IMR-90 (cell line): ENCODE results near the gene FUT9. TPM values are rescaled to one million over a fixed set of nuclear protein-coding genes. Genes with fewer than 3 reads are reported as not detected.

Experiments
- ATAC-seq: fragments of 200-7000 bp; cut with Tn5 transposase; 2 replicates; pipeline ENCODE4 v1.9.1; 2020; ENCODE audit warnings: low read depth, mild to moderate bottlenecking, moderate library complexity
- BruUV-seq: library from RNA; stranded (reverse); fragments of 400-500 nt; replicated peaks from 2 replicates; lab custom pipeline; 2021; lab: Mats Ljungman, UMichigan
- CTCF ChIA-PET: fragments of 300-600 bp; formaldehyde crosslinking; extraction: SDS; loops from one replicate; lab custom pipeline; 2021; ENCODE audit warnings: antibody characterized with exemption; lab: Yijun Ruan, JAX
- POLR2A ChIA-PET: fragments of 300-600 bp; sonication (Branson Sonifier 250); formaldehyde crosslinking; loops from one replicate; lab custom pipeline; 2022; ENCODE audit warnings: antibody characterized with exemption; ENCODE audit not compliant: unreplicated experiment; lab: Charles Lee
- DNase-seq: peaks from one replicate; pipeline ENCODE4 v3.0.0; 2013
- H2AFZ ChIP-seq: replicated peaks from 2 replicates; pipeline ENCODE3; 2013; ENCODE audit warnings: low read length, mild to moderate bottlenecking; ENCODE audit not compliant: poor library complexity
- H2AK5ac ChIP-seq: 2 replicates; pipeline ENCODE4 v1.6.1; 2013; ENCODE audit warnings: low read depth, low read length, inconsistent platforms
- H2AK9ac ChIP-seq: replicated peaks from 2 replicates; pipeline ENCODE3; 2013; ENCODE audit warnings: mild to moderate bottlenecking, low read depth, low read length, moderate library complexity; ENCODE audit not compliant: poor library complexity
- H2BK120ac ChIP-seq: 2 replicates; pipeline ENCODE4 v1.6.1; 2013; ENCODE audit warnings: low read depth, low read length, inconsistent platforms
- H2BK15ac ChIP-seq: 3 replicates; pipeline ENCODE4 v1.6.1; 2013; ENCODE audit warnings: low read depth, low read length, inconsistent platforms
- H2BK20ac ChIP-seq: 2 replicates; pipeline ENCODE4 v1.6.1; 2013; ENCODE audit warnings: low read depth, mild to moderate bottlenecking, inconsistent platforms, low read length, moderate library complexity
- H2BK5ac ChIP-seq: 2 replicates; pipeline ENCODE4 v1.6.1; 2013; ENCODE audit warnings: mild to moderate bottlenecking, low read depth, low read length, inconsistent platforms; ENCODE audit not compliant: poor library complexity, severe bottlenecking
- H3K14ac ChIP-seq: replicated peaks from 2 replicates; pipeline ENCODE4 v1.6.1; 2013; ENCODE audit warnings: low read depth, low read length, inconsistent platforms
- H3K18ac ChIP-seq: 2 replicates; pipeline ENCODE4 v1.6.1; 2013; ENCODE audit warnings: low read depth, low read length, control low read depth
- H3K23ac ChIP-seq: 2 replicates; pipeline ENCODE4 v1.6.1; 2013; ENCODE audit warnings: low read depth, low read length, inconsistent platforms
- H3K27ac ChIP-seq: 2 replicates; pipeline ENCODE4 v1.5.1; 2013; ENCODE audit warnings: mild to moderate bottlenecking, control low read depth, low read length; ENCODE audit not compliant: insufficient read depth
- H3K27me3 ChIP-seq: 2 replicates; pipeline ENCODE4 v1.6.1; 2013; ENCODE audit warnings: low read length; ENCODE audit not compliant: control insufficient read depth, insufficient read depth
- H3K36me3 ChIP-seq: 2 replicates; pipeline ENCODE4 v1.6.1; 2013; ENCODE audit warnings: low read length, mixed read lengths; ENCODE audit not compliant: control insufficient read depth, insufficient read depth
- H3K4ac ChIP-seq: 2 replicates; pipeline ENCODE4 v1.6.1; 2013; ENCODE audit warnings: low read depth, low read length, inconsistent platforms
- H3K4me1 ChIP-seq: 2 replicates; pipeline ENCODE4 v1.6.1; 2013; ENCODE audit warnings: low read length, mixed read lengths; ENCODE audit not compliant: control insufficient read depth, insufficient read depth
- H3K4me2 ChIP-seq: 2 replicates; pipeline ENCODE4 v1.6.1; 2013; ENCODE audit warnings: low read depth, mild to moderate bottlenecking, control low read depth, low read length, moderate library complexity
- H3K4me3 ChIP-seq: 2 replicates; pipeline ENCODE4 v1.5.1; 2013; ENCODE audit warnings: low read depth, mild to moderate bottlenecking, control low read depth, low read length, moderate library complexity; ENCODE audit not compliant: insufficient read depth
- H3K56ac ChIP-seq: 2 replicates; pipeline ENCODE4 v1.6.1; 2013; ENCODE audit warnings: low read length, inconsistent platforms; ENCODE audit not compliant: insufficient read depth; ENCODE audit errors: extremely low read depth
- H3K79me1 ChIP-seq, 2 experiments: 2 replicates each; pipeline ENCODE4 v1.6.1; 2013; ENCODE audit warnings: low read length in 2 of 2, inconsistent platforms in 1 of 2, low read depth in 1 of 2
- H3K9ac ChIP-seq: 2 replicates; pipeline ENCODE4 v1.6.1; 2013; ENCODE audit warnings: low read depth, low read length, control low read depth
- H3K9me1 ChIP-seq: 2 replicates; pipeline ENCODE4 v1.6.1; 2013; ENCODE audit warnings: low read length, inconsistent platforms; ENCODE audit not compliant: insufficient read depth
- H3K9me3 ChIP-seq: 2 replicates; pipeline ENCODE4 v1.6.1; 2013; ENCODE audit warnings: low read length; ENCODE audit not compliant: control insufficient read depth, insufficient read depth
- H4K20me1 ChIP-seq: 2 replicates; pipeline ENCODE4 v1.6.1; 2013; ENCODE audit warnings: low read length, inconsistent platforms; ENCODE audit not compliant: insufficient read depth
- H4K5ac ChIP-seq: 2 replicates; pipeline ENCODE4 v1.6.1; 2013; ENCODE audit warnings: mild to moderate bottlenecking, low read depth, low read length, control low read depth
- H4K8ac ChIP-seq, 2 experiments: 2 replicates each; pipeline ENCODE4 v1.6.1; 2013; ENCODE audit warnings: low read depth in 2 of 2, low read length in 2 of 2, control low read depth in 1 of 2, inconsistent platforms in 1 of 2
- H4K91ac ChIP-seq: 2 replicates; pipeline ENCODE4 v1.6.1; 2013; ENCODE audit warnings: low read depth, low read length, inconsistent platforms; ENCODE audit not compliant: insufficient read depth
- BHLHE40 ChIP-seq: fragments of 150-350 bp; IDR thresholded peaks from 2 replicates; pipeline ENCODE4 v1.6.1; 2016; ENCODE audit warnings: mild to moderate bottlenecking, low read depth, low read length
- CEBPB ChIP-seq: IDR thresholded peaks from 2 replicates; pipeline ENCODE4 v1.6.1; 2012; ENCODE audit warnings: low read depth, low read length, improper control_type of control experiment
- CHD1 ChIP-seq: IDR thresholded peaks from 2 replicates; pipeline ENCODE4 v1.6.1; 2012; ENCODE audit warnings: low read depth, low read length, improper control_type of control experiment
- FOS ChIP-seq: fragments of 150-350 bp; IDR thresholded peaks from 2 replicates; pipeline ENCODE4 v1.6.1; 2016; ENCODE audit warnings: low read depth, low read length
- MAZ ChIP-seq: IDR thresholded peaks from 2 replicates; pipeline ENCODE4 v1.6.1; 2012; ENCODE audit warnings: low read depth, mild to moderate bottlenecking, low read length, improper control_type of control experiment, moderate library complexity, borderline replicate concordance
- NFE2L2 ChIP-seq: fragments of 150-350 bp; IDR thresholded peaks from 2 replicates; pipeline ENCODE4 v1.6.1; 2016; ENCODE audit warnings: low read depth, mild to moderate bottlenecking, low read length
- POLR2A ChIP-seq: IDR thresholded peaks from 2 replicates; pipeline ENCODE4 v1.6.1; 2012; ENCODE audit warnings: mild to moderate bottlenecking, low read depth, low read length
- RAD21 ChIP-seq: IDR thresholded peaks from 2 replicates; pipeline ENCODE4 v1.6.1; 2012; ENCODE audit warnings: low read length, improper control_type of control experiment
- RCOR1 ChIP-seq: IDR thresholded peaks from 2 replicates; pipeline ENCODE4 v1.6.1; 2012; ENCODE audit warnings: mild to moderate bottlenecking, low read length, improper control_type of control experiment; ENCODE audit not compliant: insufficient replicate concordance
- SMC3 ChIP-seq: fragments of 150-350 bp; IDR thresholded peaks from 2 replicates; pipeline ENCODE4 v1.6.1; 2016; ENCODE audit warnings: low read depth, mild to moderate bottlenecking, antibody characterized with exemption, low read length, moderate library complexity
- dilution Hi-C: fragments of 300-500 bp; cut with HindIII; formaldehyde crosslinking; loops from one replicate; pipeline ENCODE4 v1.14.3; 2018; ENCODE audit warnings: low sequenced_read_pairs; ENCODE audit not compliant: unreplicated experiment
- in situ Hi-C: fragments of 300-500 bp; cut with MboI; formaldehyde crosslinking; loops from 3 replicates; pipeline ENCODE4 v1.14.3; 2019; ENCODE audit warnings: low sequenced_read_pairs, inconsistent platforms, mixed read lengths
- intact Hi-C: fragments of 100-400 bp; cut with micrococcal nuclease; formaldehyde crosslinking; loops from 2 replicates; pipeline ENCODE4 v1.10.0; 2022
- polyA plus RNA-seq, 3 experiments: library from polyadenylated mRNA; depleted of rRNA; stranded (reverse); fragments of >200 nt; gene quantifications; 2 replicates each; pipeline ENCODE4 v1.2.3, GENCODE V29; 2012; ENCODE audit warnings: low replicate concordance in 1 of 3
- total RNA-seq: library from RNA; depleted of rRNA; stranded (reverse); fragments of >200 nt; gene quantifications from 2 replicates; pipeline ENCODE4 v1.2.3, GENCODE V29; 2012
- TF ChIP-seq, protein P1 (sequence below): fragments of 150-350 bp; IDR thresholded peaks from 2 replicates; pipeline ENCODE4 v1.6.1; 2017; ENCODE audit warnings: mild to moderate bottlenecking, antibody characterized with exemption, low read length, low read depth

FUT9 gene
- total and polyA plus RNA-seq, 2 of the 4 experiments (the other 2 are of a cell fraction): under 0.01 TPM; not detected in 1

DNA sequence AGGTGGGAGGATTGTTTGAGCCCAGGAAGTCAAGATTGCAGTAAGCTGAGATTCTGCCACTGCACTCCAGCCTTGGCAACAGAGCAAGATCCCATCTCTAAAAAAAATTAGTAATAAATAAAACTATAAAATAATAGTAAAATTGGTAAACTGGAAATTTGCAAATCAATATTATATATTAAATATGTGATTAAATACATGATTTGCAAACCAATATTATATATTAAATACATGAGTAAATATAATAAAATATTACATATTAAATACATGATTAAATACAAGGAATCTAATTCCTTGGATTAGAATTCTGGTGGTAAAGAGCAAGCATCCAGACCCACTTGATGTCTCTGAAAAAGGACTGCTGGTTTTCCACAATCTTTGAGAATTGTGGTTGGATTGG is 35.8 kb downstream of the FUT9 start:
- H3K36me3 ChIP-seq: no peaks in the 10 kb centered on the region
- H3K9me1 ChIP-seq: no peaks in the 10 kb centered on the region
- H3K9me3 ChIP-seq: no peaks in the 10 kb centered on the region
- H2BK5ac ChIP-seq: no peak overlapping the region
- in situ Hi-C loops (no loop called here), dilution Hi-C loops (no loop called here), intact Hi-C loops (no loop called here)
- H3K27me3 ChIP-seq: no peaks in the 10 kb centered on the region
- POLR2A ChIA-PET: no interaction called here
- no peak for TF ChIP-seq MAZ
- no peak for TF ChIP-seq POLR2A
- no peak for TF ChIP-seq SMC3
- TF ChIP-seq CEBPB: no peak
- TF ChIP-seq, protein P1, sequence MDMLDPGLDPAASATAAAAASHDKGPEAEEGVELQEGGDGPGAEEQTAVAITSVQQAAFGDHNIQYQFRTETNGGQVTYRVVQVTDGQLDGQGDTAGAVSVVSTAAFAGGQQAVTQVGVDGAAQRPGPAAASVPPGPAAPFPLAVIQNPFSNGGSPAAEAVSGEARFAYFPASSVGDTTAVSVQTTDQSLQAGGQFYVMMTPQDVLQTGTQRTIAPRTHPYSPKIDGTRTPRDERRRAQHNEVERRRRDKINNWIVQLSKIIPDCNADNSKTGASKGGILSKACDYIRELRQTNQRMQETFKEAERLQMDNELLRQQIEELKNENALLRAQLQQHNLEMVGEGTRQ: no peak
- TF ChIP-seq CHD1: no peak
- TF ChIP-seq BHLHE40: no peak
- no peak for TF ChIP-seq FOS
- TF ChIP-seq NFE2L2: no peak
- no peak for TF ChIP-seq RCOR1
- TF ChIP-seq RAD21: no peak
- BruUV-seq: no TSS peak
- no peak overlapping the region for H3K18ac ChIP-seq
- H2AFZ ChIP-seq: no peak overlapping the region
- H2BK20ac ChIP-seq: no peak overlapping the region
- H4K20me1 ChIP-seq: no peaks in the 10 kb centered on the region
- H2BK15ac ChIP-seq: no peak overlapping the region
- no peak overlapping the region for H2AK5ac ChIP-seq
- H4K5ac ChIP-seq: no peak overlapping the region
- H3K9ac ChIP-seq: no peak overlapping the region
- no peak overlapping the region for H3K4ac ChIP-seq
- DNase-seq: no peak
- no peak overlapping the region for H4K8ac ChIP-seq
- H3K4me1 ChIP-seq: no peaks in the 10 kb centered on the region
- no peak overlapping the region for H3K4me3 ChIP-seq
- no peak overlapping the region for H2BK120ac ChIP-seq
- H3K27ac ChIP-seq: no peak overlapping the region
- no peak overlapping the region for H2AK9ac ChIP-seq
- no peak overlapping the region for H3K56ac ChIP-seq
- H3K4me2 ChIP-seq: no peak overlapping the region
- no peak overlapping the region for H3K14ac ChIP-seq
- no peak for ATAC-seq
- CTCF ChIA-PET: no interaction called here
- no peak overlapping the region for H3K23ac ChIP-seq
- no peak overlapping the region for H4K91ac ChIP-seq
- no peaks in the 10 kb centered on the region for H3K79me1 ChIP-seq
